PC-3 (cell line): Measurements from ENCODE around the gene DDI2. TPM values are rescaled to one million over a fixed set of nuclear protein-coding genes. Genes with fewer than 3 reads are reported as not detected.

Experiments
- ATAC-seq: fragments of 200-7000 bp; cut with Tn5 transposase; 2 replicates; pipeline ENCODE4 v1.9.1; 2020; ENCODE audit warnings: mild to moderate bottlenecking, moderate library complexity
- BruUV-seq: library from RNA; stranded (reverse); fragments of 400-500 nt; replicated peaks from 2 replicates; lab custom pipeline; 2021; lab: Mats Ljungman, UMichigan
- CTCF ChIA-PET: fragments of 300-600 bp; sonication (Branson Sonifier 250); formaldehyde crosslinking; loops from one replicate; lab custom pipeline; 2022; ENCODE audit warnings: antibody characterized with exemption; lab: Charles Lee
- POLR2A ChIA-PET: fragments of 300-600 bp; sonication (Branson Sonifier 250); formaldehyde crosslinking; loops from one replicate; lab custom pipeline; 2022; ENCODE audit warnings: antibody characterized with exemption; ENCODE audit not compliant: unreplicated experiment; lab: Charles Lee
- DNase-seq: peaks from one replicate; pipeline ENCODE4 v3.0.0-alpha.2; 2015
- H2AFZ ChIP-seq: fragments of 300-600 bp; sonication (generic); 2 replicates; pipeline ENCODE4 v1.6.0; 2016; ENCODE audit warnings: antibody characterized with exemption, low read length
- H3F3A ChIP-seq: fragments of 300-600 bp; sonication (generic); one replicate; pipeline ENCODE4 v1.6.0; 2017; ENCODE audit warnings: antibody characterized with exemption, low read length, control low read depth, mild to moderate bottlenecking; ENCODE audit not compliant: unreplicated experiment
- H3K27ac ChIP-seq: fragments of 300-600 bp; sonication (generic); 2 replicates; pipeline ENCODE4 v1.5.1; 2016; ENCODE audit warnings: mild to moderate bottlenecking, low read length
- H3K27me3 ChIP-seq: fragments of 300-600 bp; sonication (generic); 2 replicates; pipeline ENCODE4 v1.6.1; 2016; ENCODE audit warnings: low read length, mixed read lengths
- H3K36me3 ChIP-seq: fragments of 300-600 bp; sonication (generic); 2 replicates; pipeline ENCODE4 v1.6.1; 2016; ENCODE audit warnings: low read depth, mixed run types, low read length, mixed read lengths
- H3K4me1 ChIP-seq: fragments of 300-600 bp; sonication (generic); 2 replicates; pipeline ENCODE4 v1.5.1; 2016; ENCODE audit warnings: low read length; ENCODE audit not compliant: insufficient read depth
- H3K4me2 ChIP-seq: fragments of 300-600 bp; sonication (generic); 2 replicates; pipeline ENCODE4 v1.6.0; 2016; ENCODE audit warnings: low read length
- H3K4me3 ChIP-seq: fragments of 300-600 bp; sonication (generic); 2 replicates; pipeline ENCODE4 v1.5.1; 2016; ENCODE audit warnings: mild to moderate bottlenecking, low read length, mixed read lengths
- H3K79me2 ChIP-seq: fragments of 300-600 bp; sonication (generic); 2 replicates; pipeline ENCODE4 v1.6.1; 2017; ENCODE audit warnings: low read length, mixed read lengths
- H3K9ac ChIP-seq: fragments of 300-600 bp; sonication (generic); 2 replicates; pipeline ENCODE4 v1.6.0; 2016; ENCODE audit warnings: mild to moderate bottlenecking, low read length
- H3K9me2 ChIP-seq: fragments of 300-600 bp; sonication (generic); replicated peaks from 2 replicates; pipeline ENCODE4 v1.6.1; 2016; ENCODE audit warnings: mixed run types, low read length, mixed read lengths
- H3K9me3 ChIP-seq: fragments of 300-600 bp; sonication (generic); 2 replicates; pipeline ENCODE4 v1.6.1; 2016; ENCODE audit warnings: low read length, mixed read lengths
- H4K20me1 ChIP-seq: fragments of 300-600 bp; sonication (generic); 2 replicates; pipeline ENCODE4 v1.6.1; 2016; ENCODE audit warnings: low read length, mixed read lengths
- EZH2 ChIP-seq: fragments of 300-600 bp; sonication (generic); IDR thresholded peaks from one replicate; pipeline ENCODE4 v1.6.1; 2017; ENCODE audit warnings: antibody characterized with exemption, mild to moderate bottlenecking, low read length; ENCODE audit not compliant: unreplicated experiment
- EZH2phosphoT487 ChIP-seq: fragments of 300-600 bp; sonication (generic); IDR thresholded peaks from 2 replicates; pipeline ENCODE4 v1.6.1; 2018; ENCODE audit warnings: mild to moderate bottlenecking, antibody characterized with exemption, low read length, borderline replicate concordance
- intact Hi-C: fragments of 100-400 bp; cut with micrococcal nuclease; formaldehyde crosslinking; loops from 2 replicates; pipeline ENCODE4 v1.9.0; 2023
- total RNA-seq: library from RNA; depleted of rRNA; stranded (reverse); fragments of >200 nt; gene quantifications from 2 replicates; pipeline ENCODE4 v1.2.3, GENCODE V29; 2014
- TF ChIP-seq, protein P1 (sequence below): fragments of 300-600 bp; sonication (generic); conservative IDR thresholded peaks from 2 replicates; pipeline ENCODE4 v1.5.1; 2017; ENCODE audit warnings: antibody characterized with exemption, low read depth, mild to moderate bottlenecking, low read length

Gene DDI2
- total RNA-seq, 1 experiment from 2014 or later = 15.0 TPM

DNA sequence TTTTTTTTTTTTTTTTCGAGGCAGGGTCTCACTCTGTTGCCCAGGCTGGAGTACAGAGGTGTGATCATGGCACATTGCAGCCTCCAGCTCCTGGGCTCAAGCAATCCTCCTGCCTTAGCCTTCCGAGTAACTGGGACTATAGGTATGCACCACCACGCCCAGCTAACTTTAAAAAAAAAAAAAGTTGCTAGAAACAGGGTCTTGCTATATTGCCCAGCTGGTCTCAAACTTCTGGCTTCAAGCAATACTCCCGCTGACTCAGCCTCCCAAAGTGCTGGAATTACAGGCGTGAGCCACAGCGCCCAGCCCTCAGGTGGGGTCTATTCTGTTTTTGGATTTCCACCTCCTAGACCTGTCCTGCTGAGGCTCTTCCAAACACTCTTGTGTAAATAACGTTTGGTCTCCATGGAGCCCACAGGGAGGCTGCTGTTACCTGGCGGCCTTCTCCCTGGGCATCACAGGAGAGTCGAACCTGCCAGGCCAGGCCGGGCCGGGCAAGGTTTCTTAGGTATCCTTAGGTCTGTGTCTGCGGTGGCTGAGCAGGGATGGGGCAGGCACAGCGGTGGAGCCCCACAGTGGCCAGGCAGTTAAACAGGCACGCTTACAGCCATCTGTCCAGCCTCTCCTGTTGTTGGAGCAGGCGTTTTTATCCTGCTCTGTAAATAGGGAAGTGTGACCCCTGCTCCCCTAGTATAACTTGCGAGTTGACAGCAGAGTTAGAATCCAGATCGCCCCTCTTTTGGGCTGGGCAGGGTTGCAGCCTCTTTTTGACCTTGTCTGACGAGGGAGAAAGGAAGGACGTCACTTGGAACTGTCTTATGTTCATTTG lies 85.7 kb downstream of the DDI2 start:
- H3K27ac ChIP-seq = no peak overlapping the region
- peaks cover 18% of the 10 kb centered on the region for H3K79me2 ChIP-seq
- BruUV-seq = no TSS peak

GRCh38 chr1:15703562-15703961 lies 86.3 kb downstream of the DDI2 start:
- no peak overlapping the region for H3K4me3 ChIP-seq
- DNase-seq (no peak), ATAC-seq (no peak; the same call in 1 of the 2 replicates)
- H3F3A ChIP-seq = no peaks in the 10 kb centered on the region
- no peaks in the 10 kb centered on the region for H3K27me3 ChIP-seq
- TF ChIP-seq EZH2phosphoT487 (no peak), EZH2 (no peak)
- TF ChIP-seq, protein P1, sequence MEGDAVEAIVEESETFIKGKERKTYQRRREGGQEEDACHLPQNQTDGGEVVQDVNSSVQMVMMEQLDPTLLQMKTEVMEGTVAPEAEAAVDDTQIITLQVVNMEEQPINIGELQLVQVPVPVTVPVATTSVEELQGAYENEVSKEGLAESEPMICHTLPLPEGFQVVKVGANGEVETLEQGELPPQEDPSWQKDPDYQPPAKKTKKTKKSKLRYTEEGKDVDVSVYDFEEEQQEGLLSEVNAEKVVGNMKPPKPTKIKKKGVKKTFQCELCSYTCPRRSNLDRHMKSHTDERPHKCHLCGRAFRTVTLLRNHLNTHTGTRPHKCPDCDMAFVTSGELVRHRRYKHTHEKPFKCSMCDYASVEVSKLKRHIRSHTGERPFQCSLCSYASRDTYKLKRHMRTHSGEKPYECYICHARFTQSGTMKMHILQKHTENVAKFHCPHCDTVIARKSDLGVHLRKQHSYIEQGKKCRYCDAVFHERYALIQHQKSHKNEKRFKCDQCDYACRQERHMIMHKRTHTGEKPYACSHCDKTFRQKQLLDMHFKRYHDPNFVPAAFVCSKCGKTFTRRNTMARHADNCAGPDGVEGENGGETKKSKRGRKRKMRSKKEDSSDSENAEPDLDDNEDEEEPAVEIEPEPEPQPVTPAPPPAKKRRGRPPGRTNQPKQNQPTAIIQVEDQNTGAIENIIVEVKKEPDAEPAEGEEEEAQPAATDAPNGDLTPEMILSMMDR = no peak
- H3K27ac ChIP-seq = no peak overlapping the region
- no peaks in the 10 kb centered on the region for H3K9me2 ChIP-seq
- H2AFZ ChIP-seq = no peak overlapping the region
- no peaks in the 10 kb centered on the region for H3K9me3 ChIP-seq
- intact Hi-C loops = no loop called here
- CTCF ChIA-PET = no interaction called here
- no peaks in the 10 kb centered on the region for H3K36me3 ChIP-seq
- no peaks in the 10 kb centered on the region; the same call in 1 of the 2 replicates for H3K4me1 ChIP-seq
- H3K79me2 ChIP-seq = peaks cover 18% of the 10 kb centered on the region
- no TSS peak for BruUV-seq
- no peak overlapping the region for H3K4me2 ChIP-seq
- POLR2A ChIA-PET = interaction anchor here (0.6 kb wide), 1 partner anchor 38 kb away, joined by 3 read pairs; no protein-coding TSS in a partner anchor
- H3K9ac ChIP-seq = no peak overlapping the region
- no peaks in the 10 kb centered on the region for H4K20me1 ChIP-seq

More for the DNA sequence above, 85.7 kb downstream of the DDI2 start:
- no peaks in the 10 kb centered on the region for H3F3A ChIP-seq
- H3K4me3 ChIP-seq = no peak overlapping the region
- H3K4me1 ChIP-seq = no peaks in the 10 kb centered on the region
- TF ChIP-seq EZH2 (no peak), EZH2phosphoT487 (no peak)
- TF ChIP-seq, protein P1 = peak; percentile 42; the same call in 1 of the 2 replicates
- POLR2A ChIA-PET = no interaction called here
- no peak overlapping the region for H3K4me2 ChIP-seq
- H2AFZ ChIP-seq = no peak overlapping the region
- intact Hi-C loops = no loop called here
- H3K9ac ChIP-seq = no peak overlapping the region
- H3K36me3 ChIP-seq = no peaks in the 10 kb centered on the region
- no peaks in the 10 kb centered on the region for H3K27me3 ChIP-seq
- H4K20me1 ChIP-seq = no peaks in the 10 kb centered on the region
- no peaks in the 10 kb centered on the region for H3K9me3 ChIP-seq
- DNase-seq (no peak), ATAC-seq (peak; percentile 42)
- no peaks in the 10 kb centered on the region for H3K9me2 ChIP-seq
- CTCF ChIA-PET = no interaction called here
